Measurements from ENCODE around the gene HLA-B.

DNA sequence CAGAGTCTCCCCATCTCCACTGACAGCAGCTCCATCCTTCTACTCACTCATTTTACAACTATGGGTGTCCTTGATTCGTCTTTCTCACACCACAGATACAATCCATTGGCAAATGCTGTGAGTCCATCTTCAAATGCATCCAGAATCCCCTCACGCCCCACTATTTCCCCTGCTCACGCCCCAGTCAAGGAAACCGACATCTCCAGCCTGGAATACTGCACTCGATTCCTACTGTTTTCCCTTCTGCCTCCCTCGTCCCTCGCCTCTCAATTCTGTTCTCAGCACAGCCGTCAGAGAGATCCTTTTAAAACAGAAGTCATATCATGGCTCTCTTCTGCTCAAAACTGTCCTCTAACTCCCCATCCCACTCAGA lies 4.7 kb downstream of the HLA-B start:
- TF ChIP-seq CTCF (IDR thresholded peaks at IDR 0.05) (no peak), POLR2A (IDR thresholded peaks at IDR 0.05) (no peak)
